ENCODE measurements around the gene RSL24D1.

- TF ChIP-seq CTCF (conservative IDR thresholded peaks at IDR 0.05; ENCODE audit: low read depth, low read length) (no peak), EZH2 (IDR thresholded peaks at IDR 0.05; ENCODE audit: low read length, unreplicated experiment) (no peak), EZH2phosphoT487 (IDR thresholded peaks at IDR 0.05; ENCODE audit: borderline replicate concordance, low read length) (no peak)
These were observed 38.9 kb upstream of the RSL24D1 start for GRCh38 chr15:55235546-55236036.

Data from PC-3 (cell line).